NCI-H1436 (cell line): ENCODE results near the gene ARHGAP28.
"Not testable (repeated sequence)": the region's sequence is repeated elsewhere in the genome, so short reads cannot be mapped to it uniquely, and the experiment has no call there.

Experiments
- DNase-seq: peaks from one replicate; lab custom pipeline; 2025; lab: John Stamatoyannopoulos, UW

Gene ARHGAP28

GRCh38 chr18:6929370-6930102 is 200.0 kb downstream of the ARHGAP28 start:
- DNase-seq = no peak

DNA sequence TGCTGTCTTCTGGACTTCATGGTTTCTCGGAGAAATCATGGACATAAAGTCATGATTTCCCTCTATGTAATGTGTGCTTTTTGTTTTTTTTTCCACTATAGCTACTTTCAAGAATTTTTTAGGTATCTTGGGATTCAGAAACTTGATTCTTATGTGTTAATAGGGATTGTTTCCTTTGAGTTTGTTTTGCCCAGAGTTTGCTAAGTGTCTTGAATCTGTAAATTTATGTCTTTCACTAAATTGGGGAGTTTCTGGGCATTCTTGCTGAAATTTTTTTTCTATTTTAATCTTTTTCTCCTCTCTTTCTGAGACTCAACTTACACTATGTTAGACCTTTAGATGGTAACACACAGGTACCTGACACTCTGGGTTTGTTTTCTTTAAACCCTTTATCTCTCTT is 205.3 kb downstream of the ARHGAP28 start:
- DNase-seq = no peak

GRCh38 chr18:6938003-6938402 is 208.5 kb downstream of the ARHGAP28 start:
- DNase-seq = no peak

- not testable (repeated sequence) for DNase-seq
Observed at GRCh38 chr18:6938403-6938802, 208.9 kb downstream of the ARHGAP28 start.

DNA sequence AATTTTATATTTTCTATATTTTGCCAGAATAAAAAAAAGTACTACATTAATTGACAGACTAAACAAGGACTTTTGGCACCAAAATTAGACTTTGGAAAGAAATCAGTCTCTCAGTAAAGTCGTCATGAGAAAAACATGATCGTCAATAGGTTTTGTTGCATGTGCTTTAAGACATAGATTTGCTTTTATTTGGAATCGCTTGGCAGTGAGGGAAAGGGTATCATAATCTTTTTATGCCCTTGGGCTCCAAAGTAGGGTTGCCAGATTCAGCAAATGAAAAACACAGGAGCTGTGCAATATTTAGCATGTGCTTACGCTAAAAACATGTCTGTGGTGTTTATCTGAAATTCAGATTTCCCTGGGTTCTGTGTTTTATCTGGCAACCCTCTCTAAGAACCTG is 210.5 kb downstream of the ARHGAP28 start:
- DNase-seq = no peak

GRCh38 chr18:6940451-6940850 is 210.9 kb downstream of the ARHGAP28 start:
- DNase-seq = no peak

GRCh38 chr18:6941996-6942395 is 212.5 kb downstream of the ARHGAP28 start:
- no peak for DNase-seq

DNA sequence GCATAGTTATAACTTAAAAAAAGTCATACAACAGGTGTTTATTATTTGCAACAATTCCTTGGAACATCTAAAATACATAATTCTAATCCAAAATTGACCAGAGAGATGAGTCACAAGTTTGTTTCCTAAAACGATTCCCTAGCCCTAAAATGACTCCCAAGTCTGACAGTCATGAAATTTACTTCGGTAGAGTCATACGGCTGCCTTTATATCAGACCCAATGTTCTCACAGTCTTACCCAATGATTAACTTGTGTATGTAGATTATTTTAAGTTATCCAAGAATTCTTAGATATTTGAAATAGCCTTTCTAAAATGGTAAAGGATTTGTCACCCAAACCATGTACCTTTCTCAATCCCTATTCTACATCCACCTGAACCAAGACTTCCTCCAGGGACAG is 213.2 kb downstream of the ARHGAP28 start:
- no peak for DNase-seq

GRCh38 chr18:6943143-6943542 is 213.6 kb downstream of the ARHGAP28 start:
- no peak for DNase-seq

DNA sequence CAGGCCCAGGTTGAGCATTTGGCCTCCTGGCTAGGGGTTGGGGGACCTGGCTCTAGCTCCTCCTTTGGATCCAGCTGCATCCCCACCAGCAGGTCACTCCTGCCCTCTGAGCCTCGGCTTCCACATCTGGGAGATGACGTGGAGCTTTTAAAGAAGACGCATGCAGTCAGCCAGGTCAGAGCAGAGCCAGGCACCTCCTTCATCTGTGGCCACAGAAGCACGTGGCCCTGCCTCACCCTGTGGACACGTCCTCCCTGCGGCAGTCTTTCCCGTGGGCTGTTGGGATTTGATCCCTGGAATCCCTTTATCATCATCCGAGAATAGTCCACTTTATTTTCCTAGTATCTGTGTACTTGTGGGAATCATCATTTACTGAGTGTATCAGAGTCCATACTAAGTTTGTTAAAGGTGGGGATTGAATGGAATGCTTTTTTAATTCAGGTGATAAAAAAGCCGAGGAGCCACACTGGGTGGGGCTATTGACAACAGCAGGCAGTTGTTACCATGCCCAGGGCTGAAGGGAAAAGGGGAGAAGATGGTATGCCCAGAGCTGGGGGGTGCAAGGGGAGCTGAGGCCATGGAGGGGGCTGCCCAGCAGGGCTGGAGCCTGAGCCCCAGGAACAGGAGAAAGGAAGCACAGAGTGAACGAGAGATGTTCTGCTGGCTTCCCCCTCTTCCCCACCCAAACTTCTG is 218.0 kb downstream of the ARHGAP28 start:
- no peak for DNase-seq

GRCh38 chr18:6948281-6949055 is 219.0 kb downstream of the ARHGAP28 start:
- DNase-seq = no peak

- DNase-seq = no peak
Observed at GRCh38 chr18:6949800-6950586, 220.5 kb downstream of the ARHGAP28 start.

- no peak for DNase-seq
Observed at GRCh38 chr18:6950641-6951040, 221.1 kb downstream of the ARHGAP28 start.

DNA sequence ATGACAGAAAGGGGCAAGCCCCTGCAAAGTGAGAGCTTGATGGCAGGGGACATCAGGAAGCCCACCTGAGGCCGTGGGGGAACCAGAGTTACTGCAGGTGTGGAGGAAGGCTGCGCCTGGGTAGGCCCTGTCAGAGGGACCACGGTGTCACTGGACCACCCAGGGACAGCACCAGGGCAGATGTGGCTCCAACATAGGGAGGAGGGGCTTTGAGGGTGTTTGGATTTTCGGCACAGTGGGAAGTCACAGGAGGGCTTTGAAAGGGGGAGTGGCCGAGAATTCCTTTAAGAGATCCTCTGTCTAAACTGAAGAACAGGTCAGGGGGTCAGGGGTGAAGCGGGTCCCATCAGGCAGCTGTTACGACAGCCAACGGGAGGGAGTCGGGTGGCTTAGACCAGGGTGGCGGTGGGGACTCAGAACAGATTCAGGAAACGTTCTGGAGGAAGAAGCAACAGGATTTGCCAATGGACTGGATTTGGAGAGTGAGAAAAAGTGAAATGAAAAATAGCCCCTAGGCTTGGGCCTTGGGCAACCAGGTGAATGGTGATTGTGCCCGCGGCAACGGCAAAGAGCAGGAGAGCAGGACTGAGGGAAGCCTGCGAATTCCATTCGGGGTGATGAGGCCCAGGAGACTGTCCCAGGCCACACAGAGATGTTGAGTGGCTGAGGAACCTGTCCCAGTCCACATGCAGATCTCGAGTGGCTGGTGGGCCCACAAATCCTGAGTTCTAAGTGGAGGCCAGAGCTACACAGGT is 222.0 kb downstream of the ARHGAP28 start:
- DNase-seq = no peak

DNA sequence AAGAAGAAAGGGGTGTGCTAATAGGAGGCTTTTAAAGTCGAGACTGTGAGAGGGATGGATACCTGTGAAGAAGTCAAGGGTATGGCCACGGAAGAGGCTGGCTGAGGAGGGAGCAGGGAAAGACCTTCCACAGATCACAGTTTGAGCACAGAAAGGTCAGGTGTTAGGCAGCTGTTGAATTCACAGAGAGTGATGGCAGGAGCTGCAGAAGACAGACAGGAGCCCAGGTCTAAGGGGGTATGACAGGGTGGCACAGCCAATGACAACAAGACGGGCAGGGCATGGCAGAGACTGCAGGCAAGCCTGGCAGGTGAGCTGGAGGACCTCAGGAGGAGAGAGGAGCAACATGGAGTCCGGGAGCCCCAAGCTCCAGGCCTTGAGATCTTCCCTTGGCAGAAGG is 225.0 kb downstream of the ARHGAP28 start:
- DNase-seq = no peak

DNA sequence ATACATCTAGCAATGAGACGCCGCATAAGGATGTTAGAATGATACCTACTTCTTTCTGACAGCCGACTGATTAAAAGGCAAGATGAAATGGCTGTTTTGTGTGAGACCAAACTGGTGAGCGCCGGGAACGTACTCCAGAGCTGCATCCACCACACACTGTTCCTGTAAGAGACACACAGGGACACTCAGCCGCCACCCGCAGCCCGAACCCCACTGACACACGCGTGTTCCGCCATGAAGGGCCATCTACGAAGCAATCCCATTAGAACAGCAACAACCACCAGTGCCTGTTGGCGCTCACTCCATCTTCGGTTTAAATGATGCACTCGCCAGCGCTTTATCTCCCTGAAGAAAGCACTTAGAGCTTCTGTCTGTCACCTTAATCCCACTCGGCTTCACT is 225.8 kb downstream of the ARHGAP28 start:
- DNase-seq = no peak

GRCh38 chr18:6956495-6956894 is 227.0 kb downstream of the ARHGAP28 start:
- DNase-seq = no peak

GRCh38 chr18:6956999-6957398 is 227.5 kb downstream of the ARHGAP28 start:
- no peak for DNase-seq

- DNase-seq = no peak
Observed at GRCh38 chr18:6959110-6959509, 229.6 kb downstream of the ARHGAP28 start.

DNA sequence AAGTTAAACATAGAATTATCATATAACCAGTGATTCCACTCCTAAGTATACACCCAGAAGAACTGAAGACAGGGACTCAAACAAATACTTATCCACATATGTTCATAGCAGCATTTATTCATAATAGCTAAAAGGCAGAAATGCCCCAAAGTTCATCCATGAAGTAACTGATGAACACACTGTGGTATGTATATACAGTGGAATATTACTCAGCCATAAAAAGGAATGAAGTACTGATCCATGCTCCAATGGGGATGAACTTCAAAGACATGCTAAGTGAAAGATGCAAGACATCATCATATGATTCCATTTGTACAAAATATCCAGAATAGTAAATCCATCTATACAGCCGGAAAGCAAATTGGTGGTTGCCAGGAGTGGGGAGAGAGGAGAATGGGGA is 230.6 kb downstream of the ARHGAP28 start:
- DNase-seq = no peak

DNA sequence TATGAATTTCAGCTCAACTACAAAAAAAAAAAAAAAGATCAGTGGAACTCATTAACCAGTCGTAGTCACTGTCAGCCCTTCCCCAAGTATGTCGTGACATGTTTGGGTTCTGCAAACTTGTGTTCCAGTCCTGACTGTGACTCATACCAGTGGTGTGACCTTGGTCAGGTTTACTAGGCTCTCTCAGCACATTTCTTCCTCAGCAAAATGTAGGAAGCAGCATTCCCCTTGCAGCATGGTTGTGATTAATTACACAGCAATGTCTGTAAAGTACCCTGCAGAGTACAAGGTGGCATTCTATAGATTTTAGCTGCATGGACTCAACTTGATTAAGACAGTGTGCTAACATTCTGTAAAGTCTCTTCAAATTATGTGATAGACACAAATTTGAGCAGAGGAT is 231.1 kb downstream of the ARHGAP28 start:
- no peak for DNase-seq
